GM19023 (cell line): ENCODE results near the gene CCDC13.

ENCODE experiments used
- ATAC-seq: cut with Tn5 transposase; IDR thresholded peaks from one replicate; pipeline ENCODE4 v1.9.1; 2021; ENCODE audit warnings: mild to moderate bottlenecking, moderate library complexity; ENCODE audit not compliant: unreplicated experiment

The CCDC13 gene

GRCh38 chr3:42755681-42756578, 17.1 kb downstream of the CCDC13 start:
- no peak for ATAC-seq

- no peak for ATAC-seq
Observed at GRCh38 chr3:42753757-42754156, 19.3 kb downstream of the CCDC13 start.

DNA sequence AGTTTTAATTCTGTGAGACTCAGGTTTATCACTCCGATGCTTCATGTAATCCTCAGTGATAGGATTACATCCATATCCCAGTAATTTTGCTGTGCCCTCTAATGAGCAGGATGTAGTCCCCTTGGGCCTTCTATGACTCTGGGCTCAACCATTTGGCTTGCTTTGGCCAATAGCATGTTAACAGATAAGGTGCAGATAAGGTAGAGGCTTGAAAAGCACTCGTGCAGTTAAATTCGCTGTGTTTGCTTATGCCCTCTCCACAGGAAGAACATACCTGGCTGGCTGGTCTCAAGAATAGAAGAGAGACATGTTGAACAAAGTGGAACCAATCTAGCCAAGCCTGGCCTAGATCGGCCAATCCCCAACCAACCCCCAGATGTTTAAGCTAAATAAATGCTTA, 20.1 kb downstream of the CCDC13 start:
- no peak for ATAC-seq

- no peak for ATAC-seq
Observed at GRCh38 chr3:42752441-42752840, 20.6 kb downstream of the CCDC13 start.

DNA sequence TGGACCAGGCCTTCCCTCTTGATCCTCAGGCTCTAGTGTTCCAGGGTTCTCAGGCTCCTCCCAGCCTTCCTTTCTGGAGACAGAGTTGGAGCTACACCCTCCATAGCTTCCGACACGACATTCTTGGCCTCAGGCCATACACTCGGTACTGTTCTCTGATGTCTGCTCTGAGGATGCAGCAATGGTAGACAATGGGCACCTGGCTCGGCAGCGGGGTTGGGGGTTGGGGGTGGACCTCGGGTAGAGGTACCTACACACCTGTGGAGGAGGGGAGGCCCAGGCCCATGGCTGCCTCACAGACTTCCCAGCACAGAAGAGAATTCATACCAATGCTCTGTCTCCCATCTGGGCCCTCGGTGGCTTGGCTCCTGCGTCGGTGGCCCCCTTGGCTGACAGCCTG, 21.4 kb downstream of the CCDC13 start:
- no peak for ATAC-seq

DNA sequence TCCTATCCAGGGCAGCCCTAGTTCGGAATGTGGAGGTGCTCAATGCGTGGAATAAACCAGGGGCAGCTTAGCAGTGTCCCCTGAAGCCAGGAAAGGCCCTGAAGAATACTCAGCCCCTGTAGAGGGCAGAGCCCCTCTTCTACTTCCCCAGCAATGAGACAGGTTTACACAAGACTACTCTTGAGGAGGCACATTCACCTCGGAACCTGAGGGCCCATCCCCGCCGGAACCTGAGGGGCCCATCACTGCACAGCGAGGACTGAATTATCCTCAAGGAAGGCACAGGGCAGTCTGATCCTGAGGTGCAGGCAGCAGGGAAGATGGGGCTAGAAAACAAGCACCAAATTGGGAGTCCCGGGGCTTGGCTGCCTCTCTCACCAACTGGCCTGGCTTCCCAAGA, 22.2 kb downstream of the CCDC13 start:
- ATAC-seq = no peak

- no peak for ATAC-seq
Observed at GRCh38 chr3:42749753-42750231, 23.3 kb downstream of the CCDC13 start.

DNA sequence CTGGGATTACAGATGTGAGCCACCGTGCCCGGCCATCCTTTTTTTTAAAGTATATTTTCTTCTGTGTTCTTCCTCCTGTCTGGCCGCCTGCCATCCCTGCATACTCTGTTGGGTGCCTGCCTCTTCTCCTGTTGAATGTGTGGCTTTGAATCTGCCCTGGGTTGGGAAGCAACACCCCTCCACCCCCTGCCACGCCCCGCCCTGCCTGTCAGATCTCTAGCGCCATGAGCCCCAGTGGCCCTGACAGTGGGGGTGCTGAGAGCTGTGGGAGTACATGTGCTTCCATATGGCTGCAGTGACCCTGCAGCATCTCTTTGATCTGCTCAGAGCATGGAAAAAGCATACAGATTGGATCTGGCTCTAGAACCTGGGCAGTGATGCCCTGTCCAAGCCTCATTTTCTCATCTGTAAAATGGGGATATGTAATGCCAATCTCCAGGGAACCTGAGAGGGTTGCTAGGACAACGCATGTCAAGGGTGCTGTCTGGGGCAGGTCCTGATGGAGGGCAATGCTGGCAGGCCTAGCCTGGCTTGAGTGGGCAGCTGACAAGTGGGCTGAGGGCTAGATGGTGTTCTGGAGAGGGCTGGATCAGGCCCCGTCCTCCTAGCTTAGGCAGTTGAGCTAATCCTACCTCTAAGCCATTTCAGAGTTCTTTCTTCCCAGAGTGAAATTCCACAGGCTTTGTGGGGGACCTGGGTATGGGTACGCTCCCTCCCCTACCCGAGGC, 23.9 kb downstream of the CCDC13 start:
- ATAC-seq = no peak

GRCh38 chr3:42747581-42747980, 25.5 kb downstream of the CCDC13 start:
- no peak for ATAC-seq

DNA sequence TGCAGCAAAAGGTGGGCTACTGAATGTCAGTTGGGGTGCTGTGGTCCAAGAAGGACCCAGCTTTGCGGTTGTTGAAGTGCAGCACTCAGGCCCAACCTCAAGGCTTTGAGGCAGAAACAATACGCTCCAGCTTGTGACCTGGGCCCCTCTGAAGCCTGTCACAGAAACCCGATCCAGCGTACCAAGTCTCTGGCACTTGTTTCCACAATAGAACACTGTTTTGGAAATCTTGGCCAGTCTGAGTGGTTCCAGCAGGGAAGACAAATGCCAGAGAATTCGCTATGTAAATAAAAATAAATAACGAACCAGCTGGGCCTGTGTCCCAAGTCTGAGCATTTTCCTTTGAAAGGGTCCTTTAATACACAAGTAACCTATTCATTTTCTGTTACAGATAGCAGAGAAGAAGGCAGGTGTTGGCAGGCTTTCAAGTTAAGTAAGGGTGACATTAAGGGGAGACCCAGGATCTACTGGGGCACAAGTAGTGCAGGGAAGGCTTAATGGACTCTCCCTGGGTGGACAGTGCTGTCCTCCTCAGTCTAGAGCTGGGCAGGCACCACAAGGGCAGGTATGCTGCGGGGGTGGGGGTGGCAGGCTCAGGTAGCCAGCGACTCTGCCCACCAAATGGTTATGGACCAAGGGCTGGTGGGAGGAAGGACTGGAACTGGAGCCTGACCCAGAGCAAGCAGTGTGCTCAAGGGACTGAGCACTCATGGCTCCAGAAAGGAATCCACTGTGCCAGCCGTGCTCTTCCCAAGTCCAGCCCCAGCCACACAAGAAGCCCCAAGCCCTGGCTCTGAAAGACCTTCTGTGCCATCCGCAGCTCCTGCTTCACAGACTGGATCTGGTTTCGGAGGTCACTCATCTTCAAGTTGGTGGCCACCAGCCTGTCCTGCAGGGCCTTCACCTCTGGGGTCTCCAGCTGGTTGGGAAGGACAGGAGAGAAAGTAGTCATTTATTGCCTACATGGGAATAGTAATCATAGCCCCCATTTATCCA, 26.3 kb downstream of the CCDC13 start:
- no peak for ATAC-seq

- ATAC-seq = no peak
Observed at GRCh38 chr3:42745776-42746454, 27.1 kb downstream of the CCDC13 start.

GRCh38 chr3:42745291-42745745, 27.7 kb downstream of the CCDC13 start:
- no peak for ATAC-seq

DNA sequence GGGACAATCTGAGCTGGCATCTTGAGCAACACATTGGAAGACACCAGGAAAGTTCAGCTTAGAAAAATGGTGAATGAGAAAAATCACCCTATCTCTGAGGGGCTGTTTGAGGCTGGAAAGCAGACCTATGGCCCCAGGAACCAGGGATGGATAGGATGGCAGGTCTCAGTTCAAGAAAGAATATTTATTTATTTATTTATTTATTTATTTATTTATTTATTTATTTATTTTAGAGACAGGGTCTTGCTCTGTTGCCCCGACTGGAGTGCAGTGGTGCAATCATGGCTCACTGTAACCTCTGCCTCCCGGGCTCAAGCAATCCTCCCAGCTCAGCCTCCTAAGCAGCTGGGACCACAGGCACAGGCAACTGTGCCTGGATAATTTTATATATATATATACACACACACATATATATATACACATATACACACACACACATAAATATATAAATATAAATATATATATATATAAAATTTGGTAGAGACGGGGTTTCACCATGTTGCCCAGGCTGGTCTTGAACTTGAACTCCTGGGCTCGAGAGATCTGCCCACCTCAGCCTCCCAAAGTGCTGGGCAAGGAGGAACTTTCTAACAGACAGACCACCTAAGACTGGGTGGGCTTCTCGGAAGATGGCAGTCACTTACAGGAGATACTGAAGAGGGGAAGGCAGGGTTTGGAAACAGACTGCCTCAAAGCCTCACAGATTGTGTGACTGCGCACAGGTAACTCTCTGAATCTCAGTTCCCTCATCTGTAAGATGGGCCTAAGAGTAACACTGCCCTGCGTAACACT, 29.7 kb downstream of the CCDC13 start:
- ATAC-seq = no peak

DNA sequence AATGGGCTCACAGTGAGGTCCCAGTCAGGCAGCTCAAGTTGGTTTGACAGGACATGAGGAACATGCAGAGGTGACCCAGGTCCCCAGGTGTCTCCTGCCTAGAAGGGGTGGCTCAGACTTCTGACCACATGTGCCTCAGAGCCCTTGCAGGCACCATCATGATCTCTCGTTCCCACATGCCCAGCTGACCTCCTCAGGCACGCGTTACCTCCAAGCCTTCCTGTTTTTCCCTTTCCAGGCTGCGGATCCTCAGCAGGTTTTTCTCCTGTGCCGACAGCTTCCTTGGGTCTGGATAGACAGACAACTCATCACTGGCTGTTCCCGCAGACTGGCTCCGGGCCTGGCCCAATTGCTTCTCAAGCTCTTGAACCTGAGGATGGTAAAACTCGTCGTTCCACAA, 30.4 kb downstream of the CCDC13 start:
- ATAC-seq = no peak

DNA sequence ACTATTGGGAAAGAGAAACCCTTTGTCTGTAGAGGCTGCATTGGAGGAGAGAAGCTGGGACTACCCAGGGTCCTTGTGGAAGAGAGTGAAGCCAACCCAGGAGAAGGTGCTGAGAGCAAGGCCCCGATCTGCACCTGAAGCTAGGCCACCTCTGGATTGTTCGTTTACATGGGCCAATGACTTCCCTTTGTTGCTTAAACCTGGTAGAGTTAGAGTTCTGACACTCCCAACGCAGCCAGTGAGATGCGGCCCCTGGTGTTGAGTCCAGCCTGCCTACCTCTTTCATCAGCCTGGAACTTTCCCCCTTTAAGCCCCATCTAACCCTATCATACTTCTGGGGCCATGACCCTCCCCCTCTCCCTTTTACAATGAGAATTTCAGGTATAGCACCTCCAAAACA, 30.8 kb downstream of the CCDC13 start:
- ATAC-seq = no peak

DNA sequence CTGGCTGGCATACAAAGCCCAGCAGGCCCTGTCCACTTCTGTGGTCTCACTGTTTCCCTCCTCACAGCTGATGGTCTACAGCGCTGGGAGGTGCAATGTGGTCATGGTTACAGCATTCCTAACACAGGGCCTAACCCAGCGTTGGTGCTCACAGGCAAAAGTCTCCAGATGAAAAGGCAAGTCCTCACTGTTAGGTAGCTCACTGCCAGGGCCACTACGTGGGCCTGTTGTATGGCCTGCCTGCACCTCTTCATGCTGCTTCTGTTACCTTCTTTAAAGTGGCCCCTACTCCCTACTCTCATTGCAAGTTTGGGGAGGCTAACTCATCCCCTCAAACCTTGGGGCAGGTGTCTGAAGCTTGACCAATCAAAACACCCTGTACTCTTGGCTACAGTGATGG, 31.3 kb downstream of the CCDC13 start:
- no peak for ATAC-seq

DNA sequence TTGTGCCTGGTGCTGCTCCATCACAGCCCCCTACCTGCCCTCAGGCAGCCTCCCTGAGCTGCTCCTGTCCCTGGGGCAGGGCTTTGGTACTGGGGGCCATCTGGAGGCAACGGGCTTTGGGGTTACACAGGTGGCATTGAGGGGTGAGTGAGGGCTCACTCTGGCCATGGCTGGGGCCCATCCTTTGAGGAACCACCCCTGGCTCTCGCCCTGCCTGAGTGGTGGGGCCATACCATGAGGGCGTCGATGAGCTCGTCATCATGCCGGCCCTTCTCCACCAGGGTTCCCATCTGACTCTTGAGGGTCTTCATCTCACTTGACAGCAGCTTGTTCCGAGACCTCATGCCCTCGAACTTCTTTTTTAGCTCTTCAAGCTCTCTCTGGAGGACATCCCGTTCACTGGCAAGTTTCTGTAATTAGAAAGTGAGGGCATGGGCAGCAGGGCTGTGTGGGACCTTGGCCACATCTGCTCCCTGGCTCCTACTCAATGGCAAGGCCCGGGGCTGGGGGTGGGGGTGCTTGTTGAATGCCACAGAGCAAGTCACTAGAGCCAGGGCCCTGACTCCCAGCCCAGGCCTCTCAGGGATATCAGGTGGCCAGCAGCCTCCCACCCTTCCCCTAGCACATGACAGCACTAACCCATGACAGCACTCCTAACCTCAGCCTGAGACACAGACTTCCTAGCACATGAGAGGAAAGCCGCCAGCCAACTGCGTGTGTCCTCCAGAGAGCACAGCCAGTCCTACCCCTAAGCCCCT, 33.5 kb downstream of the CCDC13 start:
- ATAC-seq = no peak

GRCh38 chr3:42736531-42736930, 36.5 kb downstream of the CCDC13 start:
- no peak for ATAC-seq

- no peak for ATAC-seq
Observed at GRCh38 chr3:42736081-42736480, 37.0 kb downstream of the CCDC13 start.
